ENCODE measurements around the gene SLAMF1.

DNA sequence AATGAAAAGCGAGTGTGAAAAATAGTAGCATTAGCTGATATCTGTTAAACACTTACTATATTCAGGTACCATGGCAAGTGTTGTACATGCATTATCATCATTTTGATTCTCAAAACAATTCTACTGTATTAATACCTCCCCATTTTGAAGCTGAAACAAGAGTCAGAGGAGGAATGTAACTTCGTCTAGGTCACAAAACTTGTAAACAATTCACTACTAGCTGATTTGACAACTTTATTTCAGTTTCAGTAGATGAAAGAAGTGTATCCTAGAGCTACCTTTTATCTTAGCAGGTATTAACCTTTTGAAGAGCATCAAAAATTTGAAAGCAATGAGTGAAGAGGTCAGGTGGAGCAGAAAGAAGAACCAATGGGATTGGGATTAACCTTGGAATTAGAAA is 69.2 kb downstream of the SLAMF1 start:
- TF ChIP-seq, protein P1, sequence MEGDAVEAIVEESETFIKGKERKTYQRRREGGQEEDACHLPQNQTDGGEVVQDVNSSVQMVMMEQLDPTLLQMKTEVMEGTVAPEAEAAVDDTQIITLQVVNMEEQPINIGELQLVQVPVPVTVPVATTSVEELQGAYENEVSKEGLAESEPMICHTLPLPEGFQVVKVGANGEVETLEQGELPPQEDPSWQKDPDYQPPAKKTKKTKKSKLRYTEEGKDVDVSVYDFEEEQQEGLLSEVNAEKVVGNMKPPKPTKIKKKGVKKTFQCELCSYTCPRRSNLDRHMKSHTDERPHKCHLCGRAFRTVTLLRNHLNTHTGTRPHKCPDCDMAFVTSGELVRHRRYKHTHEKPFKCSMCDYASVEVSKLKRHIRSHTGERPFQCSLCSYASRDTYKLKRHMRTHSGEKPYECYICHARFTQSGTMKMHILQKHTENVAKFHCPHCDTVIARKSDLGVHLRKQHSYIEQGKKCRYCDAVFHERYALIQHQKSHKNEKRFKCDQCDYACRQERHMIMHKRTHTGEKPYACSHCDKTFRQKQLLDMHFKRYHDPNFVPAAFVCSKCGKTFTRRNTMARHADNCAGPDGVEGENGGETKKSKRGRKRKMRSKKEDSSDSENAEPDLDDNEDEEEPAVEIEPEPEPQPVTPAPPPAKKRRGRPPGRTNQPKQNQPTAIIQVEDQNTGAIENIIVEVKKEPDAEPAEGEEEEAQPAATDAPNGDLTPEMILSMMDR (IDR thresholded peaks at IDR 0.05): no peak
- TF ChIP-seq POLR2A (IDR thresholded peaks at IDR 0.05; ENCODE audit: low read depth): no peak
- TF ChIP-seq EP300 (IDR thresholded peaks at IDR 0.05): no peak
- TF ChIP-seq POLR2AphosphoS5 (IDR thresholded peaks at IDR 0.05): no peak
